GM21786 (cell line): ENCODE measurements around the gene MRFAP1L1.
A peak's percentile ranks its signal among the peaks of the same experiment; 100 is the strongest.
"Not testable (repeated sequence)": the region's sequence is repeated elsewhere in the genome, so short reads cannot be mapped to it uniquely, and the experiment has no call there.

ENCODE experiments used
- ATAC-seq: cut with Tn5 transposase; IDR thresholded peaks from one replicate; pipeline ENCODE4 v1.9.1; 2021; ENCODE audit not compliant: unreplicated experiment

MRFAP1L1 gene

GRCh38 chr4:6709230-6710114, at the start of gene MRFAP1L1:
Gene MRFAP1L1 (minus strand): TSS chr4:6709865. CDS start chr4:6709629, 236 bp downstream.
- peak; percentile 64 for ATAC-seq

- ATAC-seq = no peak
These were observed 49.1 kb upstream of the MRFAP1L1 start for GRCh38 chr4:6758728-6759127.

- not testable (repeated sequence) for ATAC-seq
These were observed 46.7 kb upstream of the MRFAP1L1 start for GRCh38 chr4:6756345-6756744.

- no peak for ATAC-seq
These were observed 45.6 kb upstream of the MRFAP1L1 start for GRCh38 chr4:6755088-6755753.

GRCh38 chr4:6754481-6755087, 44.9 kb upstream of the MRFAP1L1 start:
- no peak for ATAC-seq

- ATAC-seq = no peak
These were observed 44.2 kb upstream of the MRFAP1L1 start for GRCh38 chr4:6753891-6754290.

GRCh38 chr4:6753103-6753560, 43.5 kb upstream of the MRFAP1L1 start:
- ATAC-seq = no peak

- no peak for ATAC-seq
These were observed 42.8 kb upstream of the MRFAP1L1 start for GRCh38 chr4:6752486-6752829.

- no peak for ATAC-seq
These were observed 42.2 kb upstream of the MRFAP1L1 start for GRCh38 chr4:6751611-6752485.

GRCh38 chr4:6750286-6751221, 40.9 kb upstream of the MRFAP1L1 start:
- ATAC-seq = no peak

GRCh38 chr4:6749340-6750171, 39.9 kb upstream of the MRFAP1L1 start:
- no peak for ATAC-seq

- no peak for ATAC-seq
These were observed 38.6 kb upstream of the MRFAP1L1 start for GRCh38 chr4:6748286-6748685.

GRCh38 chr4:6747294-6748051, 37.8 kb upstream of the MRFAP1L1 start:
- ATAC-seq = no peak

GRCh38 chr4:6746721-6747293, 37.1 kb upstream of the MRFAP1L1 start:
- ATAC-seq = no peak

GRCh38 chr4:6742989-6743388, 33.3 kb upstream of the MRFAP1L1 start:
- no peak for ATAC-seq

- ATAC-seq = no peak
These were observed 32.8 kb upstream of the MRFAP1L1 start for GRCh38 chr4:6742507-6742906.

- ATAC-seq = no peak
These were observed 30.7 kb upstream of the MRFAP1L1 start for GRCh38 chr4:6740347-6740746.

- no peak for ATAC-seq
These were observed 30.3 kb upstream of the MRFAP1L1 start for GRCh38 chr4:6739920-6740319.
